ENCODE results near the gene DNAJC25. TPM values are rescaled to one million over a fixed set of nuclear protein-coding genes. Genes with fewer than 3 reads are reported as not detected.

Gene DNAJC25
- total RNA-seq, 2 donors from 2014 or later = 3.8 to 9.6 TPM

- H3K9me3 Mint-ChIP-seq = no peaks in the 10 kb centered on the region
- H3K27ac Mint-ChIP-seq = no peak overlapping the region
- H3K27me3 Mint-ChIP-seq = no peaks in the 10 kb centered on the region
- peaks cover 31% of the 10 kb centered on the region for H3K36me3 Mint-ChIP-seq (ENCODE audit: low read depth)
- peaks cover 31% of the 10 kb centered on the region for H3K4me1 Mint-ChIP-seq
- ATAC-seq (replicated peaks) = no peak
- no peak overlapping the region for H3K4me3 Mint-ChIP-seq
Observed at GRCh38 chr9:111637421-111637950, 6.4 kb downstream of the DNAJC25 start.

- no peak overlapping the region for H3K27ac Mint-ChIP-seq
- no peaks in the 10 kb centered on the region for H3K9me3 Mint-ChIP-seq
- ATAC-seq (replicated peaks) = no peak
- no peaks in the 10 kb centered on the region for H3K27me3 Mint-ChIP-seq
- no peak overlapping the region for H3K4me3 Mint-ChIP-seq
- peaks cover 63% of the 10 kb centered on the region for H3K36me3 Mint-ChIP-seq (ENCODE audit: low read depth)
- no peaks in the 10 kb centered on the region for H3K4me1 Mint-ChIP-seq
Observed at GRCh38 chr9:111644195-111644772, 13.2 kb downstream of the DNAJC25 start.

DNA sequence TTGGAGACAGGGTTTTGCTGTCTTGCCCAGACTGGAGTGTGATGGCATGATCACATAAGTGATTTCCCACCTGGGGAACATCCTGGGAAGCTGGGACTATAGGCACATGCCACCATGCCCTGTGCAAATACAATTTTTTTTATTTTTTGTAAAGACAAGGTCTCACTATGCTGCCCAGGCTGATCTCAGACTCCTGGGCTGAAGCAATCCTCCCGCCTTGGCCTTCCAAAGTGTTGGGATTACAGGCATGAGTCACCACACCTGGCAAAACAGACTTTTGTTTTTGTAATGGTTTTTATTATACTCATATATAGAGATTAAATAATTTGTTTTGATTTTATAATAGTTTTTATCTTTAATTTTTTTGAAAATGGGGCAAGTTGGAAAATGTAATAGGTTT is 14.7 kb downstream of the DNAJC25 start:
- H3K27ac Mint-ChIP-seq = no peak overlapping the region
- H3K4me1 Mint-ChIP-seq = no peaks in the 10 kb centered on the region
- no peaks in the 10 kb centered on the region for H3K27me3 Mint-ChIP-seq
- no peak overlapping the region for H3K4me3 Mint-ChIP-seq
- peaks cover 78% of the 10 kb centered on the region for H3K36me3 Mint-ChIP-seq (ENCODE audit: low read depth)
- ATAC-seq (replicated peaks) = no peak
- H3K9me3 Mint-ChIP-seq = no peaks in the 10 kb centered on the region

- Mint-ChIP-seq H3K4me1 (no peaks in the 10 kb centered on the region), H3K36me3 (ENCODE audit: low read depth) (peaks cover 82% of the 10 kb centered on the region)
Observed at GRCh38 chr9:111646417-111646816, 15.3 kb downstream of the DNAJC25 start.

DNA sequence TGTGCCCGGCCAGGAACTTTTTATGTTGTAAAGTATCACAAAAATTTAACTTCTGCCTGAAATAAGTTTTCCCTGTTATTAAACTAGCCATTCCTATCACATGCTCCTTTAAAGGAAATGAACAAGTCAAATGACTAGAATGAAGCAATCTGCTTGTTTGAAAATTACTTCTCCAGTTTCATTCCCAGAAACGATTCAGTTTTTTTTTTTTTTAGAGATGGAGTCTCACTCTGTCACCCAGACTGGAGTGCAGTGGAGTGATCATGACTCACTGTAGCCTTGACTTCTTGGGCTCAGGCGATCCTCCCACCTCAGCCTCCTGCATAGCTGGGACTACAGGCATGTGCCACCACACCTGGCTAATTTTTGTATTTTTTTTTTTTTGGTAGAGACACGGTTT is 16.9 kb downstream of the DNAJC25 start:
- Mint-ChIP-seq H3K27me3 (no peaks in the 10 kb centered on the region), H3K4me1 (no peaks in the 10 kb centered on the region), H3K27ac (no peak overlapping the region), H3K9me3 (no peaks in the 10 kb centered on the region), H3K4me3 (no peak overlapping the region), H3K36me3 (ENCODE audit: low read depth) (peaks cover 81% of the 10 kb centered on the region)
- no peak for ATAC-seq (replicated peaks)

More at GRCh38 chr9:111646417-111646816, 15.3 kb downstream of the DNAJC25 start:
- no peaks in the 10 kb centered on the region for H3K9me3 Mint-ChIP-seq
- H3K27me3 Mint-ChIP-seq = no peaks in the 10 kb centered on the region
- no peak for ATAC-seq (replicated peaks)
- no peak overlapping the region for H3K27ac Mint-ChIP-seq
- H3K4me3 Mint-ChIP-seq = no peak overlapping the region

- Mint-ChIP-seq H3K4me3 (no peak overlapping the region), H3K27ac (no peak overlapping the region), H3K36me3 (ENCODE audit: low read depth) (peaks cover 81% of the 10 kb centered on the region), H3K4me1 (no peaks in the 10 kb centered on the region), H3K9me3 (no peaks in the 10 kb centered on the region), H3K27me3 (no peaks in the 10 kb centered on the region)
- no peak for ATAC-seq (replicated peaks)
Observed at GRCh38 chr9:111649016-111649415, 17.9 kb downstream of the DNAJC25 start.

DNA sequence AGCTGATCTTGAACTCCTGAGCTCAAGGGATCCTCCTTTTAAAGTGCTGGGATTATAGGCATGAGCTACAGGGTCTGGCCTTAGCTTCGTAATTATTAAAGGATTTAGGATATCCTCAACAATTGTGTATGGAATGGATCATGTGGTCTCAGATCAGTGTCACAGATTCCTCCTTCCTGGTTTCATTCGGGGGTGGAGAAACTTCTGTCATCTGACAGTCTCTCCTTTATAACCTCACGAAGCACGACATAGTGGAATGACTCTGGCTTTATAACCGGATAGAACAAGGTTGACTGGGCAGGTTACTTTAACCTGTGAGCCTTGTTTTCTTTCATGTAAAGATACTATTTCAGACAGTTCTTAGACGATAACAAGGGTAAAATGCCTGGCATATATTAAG is 25.9 kb downstream of the DNAJC25 start:
- H3K27ac Mint-ChIP-seq = no peak overlapping the region
- ATAC-seq (replicated peaks) = no peak
- peaks cover under 1% of the 10 kb centered on the region for H3K4me1 Mint-ChIP-seq
- H3K4me3 Mint-ChIP-seq = no peak overlapping the region
- no peaks in the 10 kb centered on the region for H3K27me3 Mint-ChIP-seq
- peaks cover 27% of the 10 kb centered on the region for H3K36me3 Mint-ChIP-seq (ENCODE audit: low read depth)
- H3K9me3 Mint-ChIP-seq = no peaks in the 10 kb centered on the region

DNA sequence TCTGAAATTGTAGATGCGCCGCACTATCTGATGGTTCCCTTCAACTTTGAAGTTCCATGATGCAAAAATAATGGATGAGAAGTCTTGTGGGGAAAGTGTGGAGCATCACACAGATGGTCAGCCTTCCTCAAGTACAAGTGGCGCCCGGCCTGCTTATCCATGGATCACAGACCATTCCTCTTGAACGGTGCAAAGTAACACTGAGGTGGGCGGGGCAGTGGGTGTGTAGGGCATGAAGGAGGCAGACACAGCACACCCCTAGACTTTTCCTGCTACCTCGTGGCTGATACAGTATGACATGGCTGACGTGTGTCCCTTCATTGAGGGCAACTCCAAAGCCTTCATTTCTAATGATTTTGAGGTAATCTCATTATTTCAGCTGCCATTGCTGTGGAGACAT is 27.8 kb downstream of the DNAJC25 start:
- ATAC-seq (replicated peaks) = no peak
- no peak overlapping the region for H3K4me3 Mint-ChIP-seq
- no peak overlapping the region for H3K27ac Mint-ChIP-seq
- no peaks in the 10 kb centered on the region for H3K9me3 Mint-ChIP-seq
- H3K27me3 Mint-ChIP-seq = no peaks in the 10 kb centered on the region
- peaks cover 25% of the 10 kb centered on the region for H3K36me3 Mint-ChIP-seq (ENCODE audit: low read depth)
- peaks cover 17% of the 10 kb centered on the region for H3K4me1 Mint-ChIP-seq

DNA sequence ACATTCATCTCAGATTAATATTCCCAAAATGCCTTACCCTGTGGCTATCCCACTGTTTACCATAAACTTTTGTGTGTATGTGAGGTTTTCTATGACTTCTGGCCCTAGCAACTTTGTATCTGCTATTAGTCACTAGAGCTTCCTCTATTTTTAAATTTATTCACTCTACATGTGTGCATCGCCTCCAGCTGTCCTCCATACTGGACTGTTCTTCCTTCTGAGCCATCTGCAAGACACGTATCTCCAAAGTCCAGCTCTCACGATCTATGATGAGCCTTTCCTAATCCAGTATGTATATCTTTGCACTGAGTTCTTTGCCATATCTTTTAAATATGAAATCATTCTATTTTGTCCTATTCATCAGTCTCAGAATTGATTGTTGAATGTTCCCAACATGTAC is 28.6 kb downstream of the DNAJC25 start:
- Mint-ChIP-seq H3K36me3 (ENCODE audit: low read depth) (peaks cover 24% of the 10 kb centered on the region), H3K27me3 (no peaks in the 10 kb centered on the region), H3K9me3 (no peaks in the 10 kb centered on the region), H3K4me3 (no peak overlapping the region), H3K4me1 (peaks cover 21% of the 10 kb centered on the region), H3K27ac (no peak overlapping the region)
- ATAC-seq (replicated peaks) = no peak

- H3K4me3 Mint-ChIP-seq = peak within 1 kb of the TSS; percentile 87
- peaks cover 22% of the 10 kb centered on the region for H3K4me1 Mint-ChIP-seq
- peak within 1 kb of the TSS; percentile 81 for H3K27ac Mint-ChIP-seq
- no peaks in the 10 kb centered on the region for H3K9me3 Mint-ChIP-seq
- H3K27me3 Mint-ChIP-seq = no peaks in the 10 kb centered on the region
- H3K36me3 Mint-ChIP-seq (ENCODE audit: low read depth) = peaks cover 19% of the 10 kb centered on the region
- ATAC-seq (replicated peaks) = peak; percentile 92
Observed at GRCh38 chr9:111661150-111661801, 30.1 kb downstream of the DNAJC25 start, which contains the start of gene GNG10. Gene GNG10 (plus strand): TSS chr9:111661605. CDS start chr9:111661635, 30 bp downstream.

DNA sequence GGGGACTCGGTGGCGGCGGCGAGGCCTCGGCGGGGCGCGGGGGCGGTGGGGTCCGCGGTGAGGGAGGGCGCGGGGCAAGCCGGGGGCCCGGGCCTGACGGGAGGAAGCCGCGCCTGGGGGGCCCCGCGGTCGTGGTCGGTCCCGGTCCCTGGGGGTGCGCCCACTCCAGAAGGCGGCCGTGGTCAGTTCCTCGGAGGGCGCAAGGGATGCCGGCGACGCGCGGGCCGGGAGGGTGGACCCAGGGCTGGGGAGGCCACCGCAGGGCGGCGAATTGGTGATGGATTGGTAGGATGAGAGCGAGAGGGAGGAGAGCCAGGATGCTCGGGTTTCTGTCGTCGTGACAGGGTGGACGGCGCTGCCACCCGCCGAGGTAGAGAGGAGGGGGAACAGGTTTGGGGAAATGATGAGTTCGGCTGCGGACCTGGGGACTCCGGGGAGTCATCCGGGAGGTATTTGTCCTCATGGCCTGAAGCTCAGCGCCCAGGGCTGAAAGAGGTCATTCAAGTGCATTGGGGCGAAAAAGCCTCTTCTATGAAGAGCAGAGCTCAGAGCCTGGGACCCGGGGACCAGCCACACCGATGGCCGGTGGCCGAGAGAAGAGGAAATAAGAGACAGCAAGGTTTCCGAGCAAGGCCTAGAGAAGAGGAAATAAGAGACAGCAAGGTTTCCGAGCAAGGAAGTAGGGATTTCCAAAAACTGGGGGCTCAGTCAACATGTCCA is 30.8 kb downstream of the DNAJC25 start:
- Mint-ChIP-seq H3K9me3 (no peaks in the 10 kb centered on the region), H3K27ac (peak overlapping the region; percentile 81), H3K36me3 (ENCODE audit: low read depth) (peaks cover 25% of the 10 kb centered on the region), H3K4me3 (peak overlapping the region; percentile 87), H3K4me1 (peaks cover 22% of the 10 kb centered on the region), H3K27me3 (no peaks in the 10 kb centered on the region)
- peak; percentile 45 for ATAC-seq (replicated peaks)

DNA sequence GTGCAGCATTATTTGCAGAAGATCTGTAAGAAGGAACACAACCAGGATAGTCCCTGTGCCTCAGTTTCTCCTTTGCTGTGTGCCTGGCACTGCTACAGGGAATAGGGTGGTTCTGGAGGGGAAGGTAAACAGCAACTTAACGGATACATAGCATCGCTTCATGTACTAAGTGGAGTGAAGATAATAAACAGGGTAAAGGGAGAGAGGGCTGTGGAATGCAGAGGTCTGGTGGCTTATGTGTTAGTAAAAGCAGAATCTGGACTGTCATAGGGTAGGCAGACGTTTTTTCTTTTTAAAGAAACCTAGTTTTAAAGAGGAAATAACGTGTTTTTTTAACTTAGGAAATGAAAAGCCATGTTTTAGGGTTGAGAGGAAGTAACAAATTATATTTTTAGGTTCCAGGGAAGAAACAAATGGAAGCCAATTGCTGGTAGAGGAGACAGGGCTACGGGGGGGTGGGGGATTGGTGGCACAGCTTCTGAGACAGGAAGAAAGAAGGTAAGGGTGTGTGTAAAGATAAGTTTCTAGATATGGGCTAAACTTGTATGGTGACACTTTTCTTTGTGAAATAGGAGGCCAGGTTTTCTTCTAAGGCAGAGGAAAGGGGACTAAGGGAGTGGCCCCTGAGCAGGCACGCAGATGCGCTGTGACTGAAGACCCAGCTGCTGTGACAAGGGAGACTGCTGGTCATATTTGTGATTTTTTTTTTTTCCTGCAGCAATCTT is 31.6 kb downstream of the DNAJC25 start:
- peak; percentile 0 for ATAC-seq (replicated peaks)
- peak overlapping the region; percentile 87 for H3K4me3 Mint-ChIP-seq
- H3K9me3 Mint-ChIP-seq = no peaks in the 10 kb centered on the region
- peaks cover 33% of the 10 kb centered on the region for H3K36me3 Mint-ChIP-seq (ENCODE audit: low read depth)
- H3K27ac Mint-ChIP-seq = peak overlapping the region; percentile 81
- no peaks in the 10 kb centered on the region for H3K27me3 Mint-ChIP-seq
- H3K4me1 Mint-ChIP-seq = peaks cover 22% of the 10 kb centered on the region

GRCh38 chr9:111663301-111663823 is 32.2 kb downstream of the DNAJC25 start:
- H3K9me3 Mint-ChIP-seq = no peaks in the 10 kb centered on the region
- no peaks in the 10 kb centered on the region for H3K27me3 Mint-ChIP-seq
- H3K4me1 Mint-ChIP-seq = peaks cover 22% of the 10 kb centered on the region
- peak overlapping the region; percentile 81 for H3K27ac Mint-ChIP-seq
- H3K4me3 Mint-ChIP-seq = peak overlapping the region; percentile 87
- H3K36me3 Mint-ChIP-seq (ENCODE audit: low read depth) = peaks cover 39% of the 10 kb centered on the region
- no peak for ATAC-seq (replicated peaks)

DNA sequence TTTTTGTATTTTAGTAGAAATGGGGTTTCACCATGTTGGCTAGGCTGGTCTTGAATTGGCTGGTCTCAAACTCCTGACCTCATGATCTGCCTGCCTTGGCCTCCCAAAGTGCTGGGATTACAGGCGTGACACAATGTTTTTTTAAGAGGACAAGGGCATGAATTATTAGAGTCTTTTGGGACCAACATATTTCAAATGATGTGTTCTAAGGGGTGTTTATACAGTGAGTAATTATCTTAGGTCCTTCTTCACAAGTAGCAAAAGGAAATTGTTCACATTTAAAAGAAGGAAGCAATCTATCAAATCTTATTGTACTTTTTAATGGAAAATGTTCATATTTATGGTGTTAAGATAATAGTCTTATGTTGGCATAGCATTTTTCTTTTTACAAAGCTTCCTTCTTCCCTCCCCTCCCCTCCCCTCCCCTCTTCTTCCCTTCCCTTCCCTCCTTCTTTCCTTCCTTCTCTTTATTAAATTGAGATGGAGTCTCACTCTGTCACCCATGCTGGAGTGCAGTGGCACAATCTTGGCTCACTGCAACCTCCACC is 37.0 kb downstream of the DNAJC25 start:
- peaks cover 11% of the 10 kb centered on the region for H3K4me1 Mint-ChIP-seq
- ATAC-seq (replicated peaks) = no peak

More for the DNA sequence above, 37.0 kb downstream of the DNAJC25 start:
- H3K4me3 Mint-ChIP-seq = no peak overlapping the region
- H3K36me3 Mint-ChIP-seq (ENCODE audit: low read depth) = peaks cover 61% of the 10 kb centered on the region
- H3K27me3 Mint-ChIP-seq = no peaks in the 10 kb centered on the region
- no peaks in the 10 kb centered on the region for H3K9me3 Mint-ChIP-seq
- H3K27ac Mint-ChIP-seq = no peak overlapping the region

Measured in activated T-helper 17 cell treated with anti-CD3 and anti-CD28 coated beads, Interleukin-2, amount 50 U/mL, for 72 hours (primary cell).